ENCODE results near the gene SIMC1.
"Not testable (repeated sequence)": the region's sequence is repeated elsewhere in the genome, so short reads cannot be mapped to it uniquely, and the experiment has no call there.

SIMC1 gene

DNA sequence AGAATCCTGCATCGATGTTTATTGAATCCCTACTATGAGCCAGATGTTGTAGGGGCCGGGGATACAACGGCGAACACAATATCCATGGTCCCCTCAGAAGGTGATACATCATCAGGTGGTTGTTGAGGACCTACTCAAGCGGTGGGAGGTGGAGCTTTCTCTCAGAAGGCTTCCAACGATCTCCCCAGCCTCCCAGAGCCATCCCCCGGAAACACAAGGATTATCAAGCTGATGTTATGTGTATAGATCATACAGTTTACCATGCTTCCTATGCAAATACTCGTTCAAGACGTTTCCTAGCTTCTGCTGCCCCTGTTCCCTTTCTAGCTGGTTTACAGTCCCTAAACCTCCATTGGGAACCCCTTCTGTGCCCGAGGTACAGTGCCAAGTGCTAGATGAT lies 1.1 kb downstream of the SIMC1 start:
- not testable (repeated sequence) for DNase-seq (ENCODE audit: low spot score in 2 of 2); H3K4me3 Mint-ChIP-seq; H3K36me3 Mint-ChIP-seq; ATAC-seq (ENCODE audit: low read depth); H3K27ac Mint-ChIP-seq; H3K27me3 Mint-ChIP-seq; H3K9me3 Mint-ChIP-seq
- peaks cover 18% of the 10 kb centered on the region for H3K4me1 Mint-ChIP-seq

DNA sequence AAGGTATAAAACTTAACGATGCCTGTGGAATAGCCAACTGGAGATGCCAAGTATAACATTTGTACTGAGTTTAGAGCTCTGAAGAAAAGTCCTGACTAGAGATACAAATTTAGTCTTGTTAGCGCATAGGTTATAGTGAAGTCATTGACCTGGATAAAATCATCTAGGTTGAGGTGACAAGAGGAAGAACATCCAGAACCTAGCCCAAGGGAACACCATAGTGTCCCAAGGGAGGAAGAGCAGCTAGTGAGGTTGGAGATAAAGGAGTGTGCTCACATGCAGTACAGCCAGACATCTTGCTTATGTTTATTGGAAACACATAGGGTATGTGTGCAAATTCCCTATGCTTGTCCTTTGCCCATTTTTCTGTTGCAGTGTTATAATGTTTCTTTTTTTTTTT lies 6.1 kb downstream of the SIMC1 start:
- not testable (repeated sequence) for ATAC-seq (ENCODE audit: low read depth); H3K27ac Mint-ChIP-seq; H3K9me3 Mint-ChIP-seq; H3K36me3 Mint-ChIP-seq; DNase-seq (ENCODE audit: low spot score in 2 of 2); H3K4me3 Mint-ChIP-seq; H3K27me3 Mint-ChIP-seq
- peaks cover 15% of the 10 kb centered on the region for H3K4me1 Mint-ChIP-seq

DNA sequence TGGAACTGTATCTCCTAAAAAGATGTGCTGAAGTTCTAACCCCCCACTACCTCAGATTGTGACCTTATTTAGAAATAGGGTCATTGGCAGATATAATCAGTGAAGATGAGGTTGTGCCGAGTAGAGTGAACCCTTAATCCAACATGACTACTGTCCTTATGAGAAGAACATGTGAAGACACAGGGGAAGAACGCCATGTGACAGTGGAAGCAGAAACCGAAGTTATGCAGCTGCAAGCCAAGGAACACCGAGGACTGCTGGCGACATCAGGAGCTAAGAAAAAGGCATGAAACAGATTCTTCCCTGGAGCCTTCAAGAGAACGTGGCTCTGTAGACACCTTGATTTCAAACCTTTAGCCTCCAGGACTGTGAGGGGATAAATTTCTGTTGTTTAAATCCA lies 6.8 kb downstream of the SIMC1 start:
- not testable (repeated sequence) for H3K4me3 Mint-ChIP-seq; DNase-seq (ENCODE audit: low spot score in 2 of 2); H3K36me3 Mint-ChIP-seq; H3K27ac Mint-ChIP-seq; H3K27me3 Mint-ChIP-seq; ATAC-seq (ENCODE audit: low read depth); H3K9me3 Mint-ChIP-seq
- H3K4me1 Mint-ChIP-seq: peaks cover 12% of the 10 kb centered on the region

DNA sequence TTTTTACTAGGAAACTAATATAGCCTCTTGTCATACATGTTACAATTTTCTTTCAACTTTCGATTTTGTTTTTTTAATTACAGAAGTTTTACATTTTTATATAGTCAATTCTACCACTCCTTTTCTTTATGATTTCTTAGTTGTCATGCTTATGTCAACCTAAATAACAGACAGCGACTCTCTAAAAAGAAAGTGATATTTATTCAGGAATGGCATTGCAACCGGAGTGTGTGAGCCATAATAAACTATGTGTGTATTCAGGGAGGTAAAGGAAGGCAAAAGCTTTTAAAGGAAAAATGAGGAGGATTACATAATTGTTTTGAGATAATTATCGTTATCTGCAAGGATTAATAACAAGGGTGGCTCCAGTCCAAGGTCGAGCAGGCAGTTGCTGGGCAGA lies 7.3 kb downstream of the SIMC1 start:
- peaks cover 10% of the 10 kb centered on the region for H3K4me1 Mint-ChIP-seq
- not testable (repeated sequence) for H3K4me3 Mint-ChIP-seq; DNase-seq (ENCODE audit: low spot score in 2 of 2); H3K27me3 Mint-ChIP-seq; H3K36me3 Mint-ChIP-seq; H3K9me3 Mint-ChIP-seq; H3K27ac Mint-ChIP-seq; ATAC-seq (ENCODE audit: low read depth)

DNA sequence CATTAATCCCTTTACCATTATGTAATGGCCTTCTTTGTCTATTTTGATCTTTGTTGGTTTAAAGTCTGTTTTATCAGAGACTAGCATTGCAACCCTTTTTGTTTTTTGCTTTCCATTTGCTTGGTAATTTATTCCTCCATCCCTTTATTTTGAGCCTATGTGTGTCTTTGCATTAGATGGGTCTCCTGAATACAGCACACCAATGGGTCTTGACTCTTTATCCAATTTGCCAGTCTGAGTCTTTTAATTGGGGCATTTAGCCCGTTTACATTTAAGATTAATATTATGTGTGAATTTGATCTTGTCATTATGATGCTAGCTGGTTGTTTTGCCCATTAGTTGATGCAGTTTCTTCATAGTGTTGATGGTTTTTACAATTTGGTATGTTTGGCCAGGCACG lies 12.5 kb downstream of the SIMC1 start:
- H3K27ac Mint-ChIP-seq; H3K36me3 Mint-ChIP-seq; H3K27me3 Mint-ChIP-seq; H3K4me3 Mint-ChIP-seq; ATAC-seq (ENCODE audit: low read depth); H3K9me3 Mint-ChIP-seq; H3K4me1 Mint-ChIP-seq; DNase-seq (ENCODE audit: low spot score in 2 of 2): not testable (repeated sequence)

DNA sequence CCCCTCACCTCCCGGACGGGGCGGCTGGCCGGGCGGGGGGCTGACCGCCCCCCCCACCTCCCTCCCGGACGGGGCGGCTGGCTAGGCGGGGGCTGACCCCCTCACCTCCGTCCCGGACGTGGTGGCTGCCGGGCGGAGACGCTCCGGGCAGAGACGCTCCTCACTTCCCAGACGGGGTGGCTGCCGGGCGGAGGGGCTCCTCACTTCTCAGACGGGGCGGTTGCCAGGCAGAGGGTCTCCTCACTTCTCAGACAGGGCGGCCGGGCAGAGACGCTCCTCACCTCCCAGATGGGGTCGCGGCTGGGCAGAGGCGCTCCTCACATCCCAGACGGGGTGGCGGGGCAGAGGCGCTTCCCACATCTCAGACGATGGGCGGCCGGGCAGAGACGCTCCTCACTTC lies 13.9 kb downstream of the SIMC1 start:
- H3K27ac Mint-ChIP-seq; H3K4me3 Mint-ChIP-seq; DNase-seq (ENCODE audit: low spot score in 2 of 2); H3K36me3 Mint-ChIP-seq; H3K27me3 Mint-ChIP-seq; H3K4me1 Mint-ChIP-seq; ATAC-seq (ENCODE audit: low read depth); H3K9me3 Mint-ChIP-seq: not testable (repeated sequence)

GRCh38 chr5:176253370-176254065 lies 15.3 kb downstream of the SIMC1 start:
- not testable (repeated sequence) for H3K4me3 Mint-ChIP-seq

DNA sequence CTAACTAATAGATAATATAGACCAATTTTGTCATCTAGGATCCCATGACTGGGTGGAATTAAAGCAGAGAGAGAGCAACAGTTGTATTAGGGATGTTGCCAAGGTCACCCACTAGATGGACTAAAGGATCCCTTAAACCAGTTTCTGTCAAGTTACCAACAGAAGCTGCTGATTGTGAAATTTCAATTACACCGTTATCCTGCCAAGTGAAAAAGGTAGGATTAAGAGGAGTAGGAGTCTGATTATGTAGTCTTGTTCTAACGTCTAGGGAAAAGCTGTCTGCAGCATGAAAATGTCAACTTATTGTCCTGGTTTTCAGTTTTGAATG lies 15.8 kb downstream of the SIMC1 start:
- not testable (repeated sequence) for ATAC-seq (ENCODE audit: low read depth); DNase-seq (ENCODE audit: low spot score in 2 of 2); H3K4me3 Mint-ChIP-seq; H3K27ac Mint-ChIP-seq; H3K36me3 Mint-ChIP-seq; H3K4me1 Mint-ChIP-seq; H3K27me3 Mint-ChIP-seq; H3K9me3 Mint-ChIP-seq

More at GRCh38 chr5:176253370-176254065, 15.3 kb downstream of the SIMC1 start:
- ATAC-seq (ENCODE audit: low read depth); H3K4me1 Mint-ChIP-seq; H3K27ac Mint-ChIP-seq; H3K9me3 Mint-ChIP-seq; H3K27me3 Mint-ChIP-seq; H3K36me3 Mint-ChIP-seq; DNase-seq (ENCODE audit: low spot score in 2 of 2): not testable (repeated sequence)

DNA sequence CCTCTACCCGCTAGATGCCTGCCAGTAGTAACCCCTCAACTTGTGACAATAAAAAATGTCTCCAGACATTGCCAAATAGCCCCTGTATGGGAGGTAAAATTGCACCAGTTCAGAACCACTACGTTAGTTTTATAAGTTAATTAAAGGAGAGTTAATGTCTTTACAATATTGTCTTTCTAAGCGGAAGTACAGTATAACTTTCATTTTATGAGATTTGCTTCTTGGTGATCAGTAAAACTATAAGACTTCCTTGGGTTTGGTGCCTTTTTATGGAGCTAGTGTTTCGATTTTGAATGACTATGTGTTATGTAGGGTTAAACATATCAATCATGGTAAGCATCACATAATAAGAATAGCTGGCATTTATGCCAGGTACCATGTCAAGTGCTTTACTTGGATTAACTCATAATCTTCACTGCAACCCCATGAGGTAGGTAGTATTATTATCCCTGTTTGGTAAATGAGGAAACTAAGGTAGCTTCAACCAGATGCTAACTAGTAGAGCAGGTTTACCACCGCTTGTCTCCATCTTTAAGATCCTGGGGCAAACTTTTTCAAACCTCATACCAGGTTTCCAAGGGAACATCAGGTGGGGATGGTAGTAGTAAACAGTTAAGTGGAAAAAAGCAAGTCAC lies 19.8 kb downstream of the SIMC1 start:
- not testable (repeated sequence) for ATAC-seq (ENCODE audit: low read depth); H3K36me3 Mint-ChIP-seq; H3K27ac Mint-ChIP-seq; H3K4me3 Mint-ChIP-seq; DNase-seq (ENCODE audit: low spot score in 2 of 2); H3K27me3 Mint-ChIP-seq; H3K9me3 Mint-ChIP-seq; H3K4me1 Mint-ChIP-seq

GRCh38 chr5:176260682-176261081 lies 22.5 kb downstream of the SIMC1 start:
- H3K27ac Mint-ChIP-seq; H3K4me1 Mint-ChIP-seq; H3K4me3 Mint-ChIP-seq; ATAC-seq (ENCODE audit: low read depth); H3K27me3 Mint-ChIP-seq; H3K9me3 Mint-ChIP-seq; DNase-seq (ENCODE audit: low spot score in 2 of 2): not testable (repeated sequence)
- peaks cover 11% of the 10 kb centered on the region for H3K36me3 Mint-ChIP-seq

- peaks cover 12% of the 10 kb centered on the region for H3K36me3 Mint-ChIP-seq
- not testable (repeated sequence) for H3K27ac Mint-ChIP-seq; H3K4me3 Mint-ChIP-seq; H3K9me3 Mint-ChIP-seq; DNase-seq (ENCODE audit: low spot score in 2 of 2); ATAC-seq (ENCODE audit: low read depth); H3K4me1 Mint-ChIP-seq; H3K27me3 Mint-ChIP-seq
These were observed 28.2 kb downstream of the SIMC1 start for GRCh38 chr5:176266448-176266847.

DNA sequence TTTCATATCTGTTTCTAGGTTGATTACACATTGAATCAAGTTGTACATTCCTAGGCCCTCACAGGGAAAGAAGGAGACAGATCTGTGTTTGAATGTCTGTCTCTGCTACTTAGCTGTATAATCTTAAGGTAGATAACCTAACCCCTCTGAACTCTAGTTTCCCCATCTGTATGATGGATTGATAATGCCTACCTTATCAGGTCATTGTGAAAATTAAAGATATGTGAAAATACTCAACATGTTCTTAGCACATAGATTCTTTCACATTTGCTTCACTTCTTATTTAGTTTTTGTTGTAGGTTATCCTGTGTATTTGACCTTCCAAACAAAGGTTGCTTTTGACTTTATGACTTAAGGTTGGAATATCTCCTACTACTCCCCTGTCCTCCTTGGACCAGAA lies 50.8 kb downstream of the SIMC1 start:
- H3K4me1 Mint-ChIP-seq; H3K4me3 Mint-ChIP-seq; ATAC-seq (ENCODE audit: low read depth); H3K9me3 Mint-ChIP-seq; H3K27me3 Mint-ChIP-seq; DNase-seq (ENCODE audit: low spot score in 2 of 2); H3K27ac Mint-ChIP-seq: not testable (repeated sequence)
- peaks cover 14% of the 10 kb centered on the region for H3K36me3 Mint-ChIP-seq

- not testable (repeated sequence) for H3K9me3 Mint-ChIP-seq; H3K27me3 Mint-ChIP-seq; DNase-seq (ENCODE audit: low spot score in 2 of 2); H3K27ac Mint-ChIP-seq; H3K4me3 Mint-ChIP-seq; ATAC-seq (ENCODE audit: low read depth); H3K4me1 Mint-ChIP-seq
- H3K36me3 Mint-ChIP-seq: peaks cover 14% of the 10 kb centered on the region
These were observed 52.0 kb downstream of the SIMC1 start for GRCh38 chr5:176290057-176290840.

GRCh38 chr5:176305356-176305755 lies 67.1 kb downstream of the SIMC1 start:
- not testable (repeated sequence) for H3K27ac Mint-ChIP-seq; ATAC-seq (ENCODE audit: low read depth); H3K27me3 Mint-ChIP-seq; H3K9me3 Mint-ChIP-seq; DNase-seq (ENCODE audit: low spot score in 2 of 2); H3K4me3 Mint-ChIP-seq; H3K4me1 Mint-ChIP-seq
- peaks cover 31% of the 10 kb centered on the region for H3K36me3 Mint-ChIP-seq

Data from memory B cell (primary cell).